SU-DHL-6 (cell line): ENCODE results near the gene CADPS.

Experiments
- H2AFZ ChIP-seq: fragments of 200-600 bp; sonication (generic); 2 replicates; pipeline ENCODE4 v1.6.1; 2014; ENCODE audit warnings: low read depth, mild to moderate bottlenecking, moderate library complexity, mixed read lengths, antibody characterized with exemption, low read length; ENCODE audit not compliant: severe bottlenecking
- H3F3A ChIP-seq: fragments of 200-600 bp; shearing (Covaris generic); 2 replicates; pipeline ENCODE4 v1.6.0; 2016; ENCODE audit warnings: antibody characterized with exemption, mild to moderate bottlenecking; ENCODE audit not compliant: insufficient read depth
- H3K27ac ChIP-seq: fragments of 200-600 bp; sonication (generic); 2 replicates; pipeline ENCODE4 v1.5.1; 2016; ENCODE audit warnings: low read depth, mild to moderate bottlenecking, low read length, moderate library complexity, mixed read lengths
- H3K27me3 ChIP-seq: fragments of 200-600 bp; sonication (generic), shearing (Covaris generic); 2 replicates; pipeline ENCODE4 v1.6.0; 2014; ENCODE audit warnings: mild to moderate bottlenecking, low read length
- H3K36me3 ChIP-seq: fragments of 200-600 bp; sonication (generic); 2 replicates; pipeline ENCODE4 v1.6.1; 2014; ENCODE audit warnings: mild to moderate bottlenecking, low read length, mixed read lengths
- H3K4me2 ChIP-seq: fragments of 300-600, 200-600 bp; shearing (Covaris generic), sonication (generic); 2 replicates; pipeline ENCODE4 v1.6.0; 2014; ENCODE audit warnings: low read length, low read depth, mild to moderate bottlenecking; ENCODE audit not compliant: poor library complexity, severe bottlenecking
- H3K4me3 ChIP-seq: fragments of 200-600 bp; sonication (generic); 2 replicates; pipeline ENCODE4 v1.5.1; 2014; ENCODE audit warnings: antibody characterized with exemption, low read length, mild to moderate bottlenecking, mixed read lengths; ENCODE audit not compliant: insufficient read depth, poor library complexity, severe bottlenecking
- H3K79me2 ChIP-seq: fragments of 200-600 bp; sonication (generic); 2 replicates; pipeline ENCODE4 v1.6.1; 2014; ENCODE audit warnings: mild to moderate bottlenecking, low read length, moderate library complexity; ENCODE audit not compliant: insufficient read depth
- H3K9ac ChIP-seq: fragments of 200-600 bp; sonication (generic); 2 replicates; pipeline ENCODE4 v1.7.0; 2014; ENCODE audit warnings: mild to moderate bottlenecking, low read length
- H3K9me2 ChIP-seq: fragments of 200-600 bp; sonication (generic); replicated peaks from 2 replicates; pipeline ENCODE4 v1.6.1; 2014; ENCODE audit warnings: low read length; ENCODE audit not compliant: insufficient read depth
- H3K9me3 ChIP-seq: fragments of 200-600 bp; sonication (generic); 2 replicates; pipeline ENCODE4 v1.6.1; 2014; ENCODE audit warnings: low read length, mixed read lengths; ENCODE audit not compliant: insufficient read depth
- H4K20me1 ChIP-seq: fragments of 200-600 bp; sonication (generic); 2 replicates; pipeline ENCODE4 v1.6.1; 2014; ENCODE audit warnings: low read depth, mild to moderate bottlenecking, antibody characterized with exemption, low read length, moderate library complexity, mixed read lengths
- EZH2phosphoT487 ChIP-seq: fragments of 200-600 bp; sonication (generic), shearing (Covaris generic); conservative IDR thresholded peaks from 2 replicates; pipeline ENCODE4 v1.6.1; 2018; ENCODE audit warnings: mild to moderate bottlenecking, antibody characterized with exemption, low read length, moderate library complexity, mixed read lengths
- TF ChIP-seq, protein P1 (sequence below): fragments of 200-600 bp; sonication (generic); IDR thresholded peaks from one replicate; pipeline ENCODE4 v1.5.1; 2017; ENCODE audit warnings: antibody characterized with exemption, mild to moderate bottlenecking, low read length, moderate library complexity; ENCODE audit not compliant: insufficient read depth, poor library complexity, severe bottlenecking

The CADPS gene

GRCh38 chr3:62369476-62369743 is 505.8 kb downstream of the CADPS start:
- Histone ChIP-seq H3K9me3 (no peaks in the 10 kb centered on the region), H4K20me1 (no peaks in the 10 kb centered on the region), H3K4me3 (no peak overlapping the region), H3K9ac (no peak overlapping the region), H3K9me2 (no peaks in the 10 kb centered on the region), H3K27me3 (no peaks in the 10 kb centered on the region), H3K79me2 (no peaks in the 10 kb centered on the region), H2AFZ (no peak overlapping the region), H3F3A (no peaks in the 10 kb centered on the region), H3K27ac (no peak overlapping the region), H3K36me3 (no peaks in the 10 kb centered on the region), H3K4me2 (no peak overlapping the region)
- no peak for TF ChIP-seq EZH2phosphoT487
- TF ChIP-seq, protein P1, sequence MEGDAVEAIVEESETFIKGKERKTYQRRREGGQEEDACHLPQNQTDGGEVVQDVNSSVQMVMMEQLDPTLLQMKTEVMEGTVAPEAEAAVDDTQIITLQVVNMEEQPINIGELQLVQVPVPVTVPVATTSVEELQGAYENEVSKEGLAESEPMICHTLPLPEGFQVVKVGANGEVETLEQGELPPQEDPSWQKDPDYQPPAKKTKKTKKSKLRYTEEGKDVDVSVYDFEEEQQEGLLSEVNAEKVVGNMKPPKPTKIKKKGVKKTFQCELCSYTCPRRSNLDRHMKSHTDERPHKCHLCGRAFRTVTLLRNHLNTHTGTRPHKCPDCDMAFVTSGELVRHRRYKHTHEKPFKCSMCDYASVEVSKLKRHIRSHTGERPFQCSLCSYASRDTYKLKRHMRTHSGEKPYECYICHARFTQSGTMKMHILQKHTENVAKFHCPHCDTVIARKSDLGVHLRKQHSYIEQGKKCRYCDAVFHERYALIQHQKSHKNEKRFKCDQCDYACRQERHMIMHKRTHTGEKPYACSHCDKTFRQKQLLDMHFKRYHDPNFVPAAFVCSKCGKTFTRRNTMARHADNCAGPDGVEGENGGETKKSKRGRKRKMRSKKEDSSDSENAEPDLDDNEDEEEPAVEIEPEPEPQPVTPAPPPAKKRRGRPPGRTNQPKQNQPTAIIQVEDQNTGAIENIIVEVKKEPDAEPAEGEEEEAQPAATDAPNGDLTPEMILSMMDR = no peak

GRCh38 chr3:62368705-62369475 is 506.3 kb downstream of the CADPS start:
- H3K4me2 ChIP-seq = no peak overlapping the region
- no peak overlapping the region for H3K4me3 ChIP-seq
- no peaks in the 10 kb centered on the region for H3K79me2 ChIP-seq
- no peaks in the 10 kb centered on the region for H3K36me3 ChIP-seq
- no peak overlapping the region for H2AFZ ChIP-seq
- H3K9ac ChIP-seq = no peak overlapping the region
- H3K9me2 ChIP-seq = no peaks in the 10 kb centered on the region
- no peaks in the 10 kb centered on the region for H4K20me1 ChIP-seq
- no peaks in the 10 kb centered on the region for H3K9me3 ChIP-seq
- H3K27me3 ChIP-seq = no peaks in the 10 kb centered on the region
- no peaks in the 10 kb centered on the region for H3F3A ChIP-seq
- H3K27ac ChIP-seq = no peak overlapping the region
- no peak for TF ChIP-seq EZH2phosphoT487
- TF ChIP-seq, protein P1 = no peak

DNA sequence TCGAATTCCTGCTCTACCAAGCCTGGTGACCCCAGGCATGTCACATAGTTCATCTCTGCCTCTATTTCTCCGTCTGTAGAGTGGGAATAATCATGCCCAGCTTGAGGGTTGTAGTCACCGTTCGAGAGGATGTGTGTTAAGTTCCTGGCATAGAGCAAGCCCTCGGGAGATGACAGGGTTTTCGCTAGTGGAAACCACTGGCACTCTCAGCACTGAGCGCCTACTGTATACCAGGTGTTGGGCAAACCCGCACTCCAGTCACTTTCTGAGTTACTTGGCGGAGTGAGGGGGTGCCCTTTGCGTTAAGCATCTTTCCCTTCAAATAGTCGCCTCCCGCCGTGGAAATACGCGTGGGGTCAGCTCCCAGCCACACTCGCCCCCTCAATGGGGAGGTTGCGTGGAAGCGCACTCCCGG is 506.9 kb downstream of the CADPS start:
- no peaks in the 10 kb centered on the region for H3K27me3 ChIP-seq
- H3K4me3 ChIP-seq = no peak overlapping the region
- no peak overlapping the region for H2AFZ ChIP-seq

More for the DNA sequence above, 506.9 kb downstream of the CADPS start:
- Histone ChIP-seq H3K4me2 (no peak overlapping the region), H3K9me2 (no peaks in the 10 kb centered on the region), H3K9ac (no peak overlapping the region), H3K27ac (no peak overlapping the region), H3K9me3 (no peaks in the 10 kb centered on the region), H3F3A (no peaks in the 10 kb centered on the region), H4K20me1 (no peaks in the 10 kb centered on the region), H3K36me3 (no peaks in the 10 kb centered on the region), H3K79me2 (no peaks in the 10 kb centered on the region)
- TF ChIP-seq EZH2phosphoT487 = no peak
- TF ChIP-seq, protein P1 = no peak
